ENCODE results near the gene DMP1.

Gene DMP1

DNA sequence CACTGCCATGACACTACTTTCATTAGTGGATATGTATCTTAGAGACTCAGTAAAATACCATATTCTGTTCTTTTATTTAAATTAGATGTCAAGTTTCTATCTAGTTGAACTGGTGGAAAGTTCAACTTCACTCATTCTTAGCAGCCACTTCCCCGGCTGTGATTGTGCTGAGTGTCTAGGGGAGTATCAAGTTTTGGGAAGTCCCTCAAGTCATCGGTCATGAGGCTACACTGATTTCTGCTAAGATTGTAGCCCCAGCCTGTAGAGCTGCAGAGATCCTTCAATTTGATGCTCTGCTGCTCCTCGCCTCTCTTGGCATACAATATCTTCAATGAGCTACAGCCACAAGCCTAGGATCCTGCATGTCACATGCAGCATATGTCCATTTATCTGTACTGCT lies 53.9 kb downstream of the DMP1 start:
- no peak overlapping the region for H3K27ac ChIP-seq
- TF ChIP-seq ZFX (IDR thresholded peaks at IDR 0.05; ENCODE audit: borderline replicate concordance) = no peak
- TF ChIP-seq, protein P1, sequence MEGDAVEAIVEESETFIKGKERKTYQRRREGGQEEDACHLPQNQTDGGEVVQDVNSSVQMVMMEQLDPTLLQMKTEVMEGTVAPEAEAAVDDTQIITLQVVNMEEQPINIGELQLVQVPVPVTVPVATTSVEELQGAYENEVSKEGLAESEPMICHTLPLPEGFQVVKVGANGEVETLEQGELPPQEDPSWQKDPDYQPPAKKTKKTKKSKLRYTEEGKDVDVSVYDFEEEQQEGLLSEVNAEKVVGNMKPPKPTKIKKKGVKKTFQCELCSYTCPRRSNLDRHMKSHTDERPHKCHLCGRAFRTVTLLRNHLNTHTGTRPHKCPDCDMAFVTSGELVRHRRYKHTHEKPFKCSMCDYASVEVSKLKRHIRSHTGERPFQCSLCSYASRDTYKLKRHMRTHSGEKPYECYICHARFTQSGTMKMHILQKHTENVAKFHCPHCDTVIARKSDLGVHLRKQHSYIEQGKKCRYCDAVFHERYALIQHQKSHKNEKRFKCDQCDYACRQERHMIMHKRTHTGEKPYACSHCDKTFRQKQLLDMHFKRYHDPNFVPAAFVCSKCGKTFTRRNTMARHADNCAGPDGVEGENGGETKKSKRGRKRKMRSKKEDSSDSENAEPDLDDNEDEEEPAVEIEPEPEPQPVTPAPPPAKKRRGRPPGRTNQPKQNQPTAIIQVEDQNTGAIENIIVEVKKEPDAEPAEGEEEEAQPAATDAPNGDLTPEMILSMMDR (IDR thresholded peaks at IDR 0.05) = no peak

DNA sequence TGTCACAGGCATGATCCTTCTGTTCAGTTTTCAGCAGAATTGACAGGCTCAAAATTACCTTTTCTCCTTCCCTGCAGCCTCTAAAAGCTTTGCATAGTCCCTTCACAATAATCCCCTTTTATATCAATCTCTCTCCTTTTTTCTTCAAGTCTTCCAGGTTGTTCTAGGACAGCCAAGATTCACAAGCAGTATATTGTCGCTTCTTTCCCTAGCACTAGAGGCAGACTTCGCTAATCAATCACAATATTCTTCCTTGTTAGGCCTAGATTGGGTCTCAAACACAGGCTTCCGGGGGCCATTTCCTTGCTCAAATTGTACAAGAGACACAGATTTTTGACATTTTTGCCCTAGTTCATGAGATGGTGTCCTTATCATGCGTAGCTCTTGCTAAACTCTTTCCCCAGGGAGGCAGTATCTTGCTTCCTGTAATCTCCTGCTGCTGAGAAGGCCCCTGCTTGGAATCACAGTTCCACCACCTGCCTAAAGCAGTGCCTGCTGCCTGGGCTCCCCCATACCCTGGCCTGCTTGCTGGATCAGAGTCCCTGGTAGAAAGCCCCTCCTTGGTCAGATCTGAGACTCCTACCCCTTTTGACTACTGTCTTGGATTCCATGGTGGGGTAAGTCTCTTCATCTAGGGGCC lies 57.3 kb downstream of the DMP1 start:
- TF ChIP-seq, protein P1 (IDR thresholded peaks at IDR 0.05) = no peak
- TF ChIP-seq ZFX (IDR thresholded peaks at IDR 0.05; ENCODE audit: borderline replicate concordance) = no peak
- no peak overlapping the region for H3K27ac ChIP-seq

Data from 22Rv1 (cell line).